A549 (cell line): ENCODE data around the gene TUBA8. TPM values are rescaled to one million over a fixed set of nuclear protein-coding genes. Genes with fewer than 3 reads are reported as not detected.

Experiments used
- ATAC-seq, 2 experiments: fragments of 200-7000 bp in 1 of 2; fragments of >200 bp in 1 of 2; cut with Nextera tagmentation in 1 of 2; cut with Tn5 transposase in 1 of 2; 3 replicates each; pipeline versions ENCODE4 v1.8.0 to v1.9.1; 2018 to 2020; ENCODE audit warnings: mild to moderate bottlenecking in 1 of 2, moderate library complexity in 1 of 2
- CTCF ChIA-PET: fragments of 300-600 bp; sonication (Branson Sonifier 250); formaldehyde crosslinking; extraction: SDS; loops from one replicate; lab custom pipeline; 2021; ENCODE audit warnings: antibody characterized with exemption, inconsistent platforms; lab: Yijun Ruan, JAX
- POLR2A ChIA-PET: fragments of 350-600 bp; formaldehyde crosslinking; extraction: SDS; loops from one replicate; lab custom pipeline; 2021; ENCODE audit warnings: antibody characterized with exemption, inconsistent platforms; lab: Yijun Ruan, JAX
- DNase-seq, 2 experiments: peaks; one replicate each; pipeline versions ENCODE4 v3.0.0 to v3.0.0-alpha.2; 2011 to 2016; ENCODE audit warnings: low read depth in 1 of 2, low spot score in 1 of 2
- FAIRE-seq: peaks from 2 replicates; lab custom pipeline; 2011; peaks lifted over from hg19 to GRCh38; lab: Jason Lieb, UNC
- H3K27ac ChIP-seq, 2 experiments: fragments of >200 bp; sonication (Bioruptor Twin); formaldehyde crosslinking; 3 replicates each; pipeline ENCODE4 v1.5.1; 2016 to 2017
- H3K4me1 ChIP-seq: fragments of >200 bp; sonication (Bioruptor Twin); formaldehyde crosslinking; 3 replicates; pipeline ENCODE4 v1.6.1; 2016
- H3K4me2 ChIP-seq: fragments of >200 bp; sonication (Bioruptor Twin); formaldehyde crosslinking; 3 replicates; pipeline ENCODE4 v1.6.1; 2016
- H3K4me3 ChIP-seq: fragments of >200 bp; sonication (Bioruptor Twin); formaldehyde crosslinking; 3 replicates; pipeline ENCODE4 v1.5.1; 2016
- H3K9me3 ChIP-seq: fragments of >200 bp; sonication (Bioruptor Twin); formaldehyde crosslinking; 3 replicates; pipeline ENCODE4 v1.6.1; 2016
- CBX8 ChIP-seq: fragments of 200-600 bp; sonication (generic); IDR thresholded peaks from 2 replicates; pipeline ENCODE4 v1.6.1; 2016
- CHD2 ChIP-seq: fragments of 150-350 bp; IDR thresholded peaks from 2 replicates; pipeline ENCODE4 v1.6.1; 2014; ENCODE audit warnings: low read length; ENCODE audit not compliant: partially characterized antibody
- CHD4 ChIP-seq: fragments of 200-600 bp; sonication (generic); IDR thresholded peaks from 2 replicates; pipeline ENCODE4 v1.6.1; 2016; ENCODE audit warnings: antibody characterized with exemption, mild to moderate bottlenecking, borderline replicate concordance
- FOXS1 ChIP-seq: fragments of 250-450 bp; sonication (Bioruptor Pico); IDR thresholded peaks from 2 replicates; pipeline ENCODE4 v1.5.0; 2020; ENCODE audit warnings: mild to moderate bottlenecking, moderate library complexity
- HEYL ChIP-seq: fragments of 250-450 bp; sonication (Bioruptor Pico); IDR thresholded peaks from 2 replicates; pipeline ENCODE4 v1.8.0; 2021; ENCODE audit warnings: mild to moderate bottlenecking, moderate library complexity
- HOXB5 ChIP-seq: fragments of 250-450 bp; sonication (Bioruptor Pico); IDR thresholded peaks from 2 replicates; pipeline ENCODE4 v1.5.0; 2020; ENCODE audit warnings: mild to moderate bottlenecking, moderate library complexity
- KDM1A ChIP-seq: fragments of 200-600 bp; sonication (generic); IDR thresholded peaks from 2 replicates; pipeline ENCODE4 v1.6.1; 2016; ENCODE audit warnings: low read depth, mild to moderate bottlenecking
- KDM5A ChIP-seq: fragments of 200-600 bp; sonication (generic); IDR thresholded peaks from 2 replicates; pipeline ENCODE4 v1.6.1; 2016; ENCODE audit warnings: antibody characterized with exemption, mild to moderate bottlenecking
- MAFK ChIP-seq: fragments of 450-650 bp; IDR thresholded peaks from 2 replicates; pipeline ENCODE4 v1.6.1; 2014; ENCODE audit not compliant: partially characterized antibody
- MAZ ChIP-seq: fragments of 150-350 bp; IDR thresholded peaks from 2 replicates; pipeline ENCODE4 v1.6.1; 2014; ENCODE audit warnings: antibody characterized with exemption, low read depth, low read length, borderline replicate concordance
- MYC ChIP-seq: IDR thresholded peaks from 2 replicates; pipeline ENCODE4 v1.6.1; 2012; ENCODE audit warnings: mild to moderate bottlenecking, inconsistent platforms, low read length, improper control_type of control experiment, borderline replicate concordance
- NFE2L2 ChIP-seq: fragments of 150-350 bp; conservative IDR thresholded peaks from 2 replicates; pipeline ENCODE4 v1.6.1; 2014; ENCODE audit warnings: low read length
- NPAS2 ChIP-seq: fragments of 250-450 bp; sonication (Bioruptor Pico); IDR thresholded peaks from 2 replicates; pipeline ENCODE4 v1.8.0; 2022; ENCODE audit warnings: mild to moderate bottlenecking, moderate library complexity, borderline replicate concordance
- NR3C1 ChIP-seq: fragments of >200 bp; sonication (Bioruptor Twin); formaldehyde crosslinking; IDR thresholded peaks from 3 replicates; pipeline ENCODE4 v1.6.1; 2017
- PHF8 ChIP-seq: fragments of 200-600 bp; sonication (generic); IDR thresholded peaks from 2 replicates; pipeline ENCODE4 v1.6.1; 2016; ENCODE audit warnings: low read depth, mild to moderate bottlenecking, antibody characterized with exemption, moderate library complexity, borderline replicate concordance
- RCOR1 ChIP-seq: fragments of 150-350 bp; IDR thresholded peaks from 2 replicates; pipeline ENCODE4 v1.6.1; 2014; ENCODE audit warnings: antibody characterized with exemption, low read length, low read depth
- SREBF2 ChIP-seq: fragments of 450-650 bp; IDR thresholded peaks from 2 replicates; pipeline ENCODE4 v1.6.1; 2014; ENCODE audit warnings: mild to moderate bottlenecking, moderate library complexity
- TFCP2L1 ChIP-seq: fragments of 250-450 bp; sonication (Bioruptor Pico); IDR thresholded peaks from 2 replicates; pipeline ENCODE4 v1.5.0; 2021; ENCODE audit warnings: mild to moderate bottlenecking
- ZC3H11A ChIP-seq: fragments of 450-650 bp; IDR thresholded peaks from 2 replicates; pipeline ENCODE4 v1.6.1; 2014; ENCODE audit warnings: antibody characterized with exemption, mild to moderate bottlenecking
- ZFP36 ChIP-seq: fragments of 450-650 bp; IDR thresholded peaks from 2 replicates; pipeline ENCODE4 v1.6.1; 2014; ENCODE audit warnings: borderline replicate concordance; ENCODE audit not compliant: partially characterized antibody
- WGBS: methylation state at CpG from one replicate; pipeline ENCODE4 v1.1.6; 2017; ENCODE audit errors: missing lambda C conversion rate; 5-methylcytosine and 5-hydroxymethylcytosine counted together
- polyA plus RNA-seq, 4 experiments: library from polyadenylated mRNA; depleted of rRNA in 3 of 4; stranded (reverse); fragments of >200 nt; fragmentation: RNase III in 1 of 4; extraction: RNeasy Plus Mini Kit Qiagen cat#74134 plus additional on column Dnase treatment in 1 of 4; gene quantifications; 2 replicates in 3 of 4; 3 replicates in 1 of 4; pipeline ENCODE4 v1.2.3, GENCODE V29; 2011 to 2017
- TF ChIP-seq, protein P1 (sequence below): fragments of >200 bp; sonication (Bioruptor Twin); formaldehyde crosslinking; IDR thresholded peaks from 2 replicates; pipeline ENCODE4 v1.6.1; 2016
- TF ChIP-seq, protein P2 (sequence below): IDR thresholded peaks from 2 replicates; pipeline ENCODE4 v1.6.1; 2012; ENCODE audit warnings: low read depth, borderline replicate concordance
- TF ChIP-seq, protein P3 (sequence below): fragments of >200 bp; sonication (Bioruptor Twin); formaldehyde crosslinking; IDR thresholded peaks from 3 replicates; pipeline ENCODE4 v1.6.1; 2016
- TF ChIP-seq, protein P4 (sequence below): fragments of >200 bp; sonication (Bioruptor Twin); formaldehyde crosslinking; IDR thresholded peaks from 3 replicates; pipeline ENCODE4 v1.5.1; 2016
- TF ChIP-seq, protein P5 (sequence below): IDR thresholded peaks from 2 replicates; pipeline ENCODE4 v1.6.1; 2012
- TF ChIP-seq, protein P6 (sequence below): fragments of 450-650 bp; IDR thresholded peaks from 2 replicates; pipeline ENCODE4 v1.6.1; 2014; ENCODE audit warnings: antibody characterized with exemption
- TF ChIP-seq, protein P7 (sequence below): IDR thresholded peaks from 2 replicates; pipeline ENCODE4 v1.6.1; 2012
- TF ChIP-seq, protein P8 (sequence below): fragments of 200-600 bp; sonication (generic); IDR thresholded peaks from 2 replicates; pipeline ENCODE4 v1.6.1; 2016; ENCODE audit warnings: antibody characterized with exemption, mild to moderate bottlenecking, moderate library complexity

Gene TUBA8
- polyA plus RNA-seq, 2 of the 4 experiments (the other 2 are of a cell fraction) = 0.13 to 0.66 TPM

DNA sequence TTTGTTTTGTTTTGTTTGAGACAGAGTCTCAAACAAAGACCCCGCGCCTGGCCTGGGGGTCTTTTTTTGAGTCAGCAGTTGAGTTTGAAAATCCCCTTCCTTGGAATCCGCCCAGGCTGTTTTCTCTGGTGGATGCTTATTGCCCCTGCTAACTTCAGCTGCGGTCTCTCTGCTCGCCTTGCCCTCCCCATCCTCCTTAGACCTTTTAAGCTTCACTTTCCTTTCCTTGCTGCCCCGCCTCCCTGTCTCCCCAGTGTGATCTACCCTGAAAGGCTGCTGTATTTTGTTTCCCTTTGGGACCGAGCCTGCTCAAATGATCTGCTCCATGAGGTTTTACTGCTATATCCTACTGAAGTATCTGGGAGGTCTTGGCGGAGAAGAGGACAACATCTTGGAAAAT is 41.9 kb downstream of the TUBA8 start:
- 91% methylated on average over 8 of the region's 8 CpGs for WGBS
- no peak for ATAC-seq
- TF ChIP-seq CHD2 (no peak), NPAS2 (no peak), HEYL (CRISPR knock-in tag) (no peak), MAFK (no peak), TFCP2L1 (CRISPR knock-in tag) (no peak), ZFP36 (no peak), PHF8 (no peak), NFE2L2 (no peak), CBX8 (no peak), FOXS1 (CRISPR knock-in tag) (no peak), MAZ (no peak), NR3C1 (no peak), RCOR1 (no peak)
- TF ChIP-seq, protein P1, sequence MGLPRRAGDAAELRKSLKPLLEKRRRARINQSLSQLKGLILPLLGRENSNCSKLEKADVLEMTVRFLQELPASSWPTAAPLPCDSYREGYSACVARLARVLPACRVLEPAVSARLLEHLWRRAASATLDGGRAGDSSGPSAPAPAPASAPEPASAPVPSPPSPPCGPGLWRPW = no peak
- TF ChIP-seq, protein P2, sequence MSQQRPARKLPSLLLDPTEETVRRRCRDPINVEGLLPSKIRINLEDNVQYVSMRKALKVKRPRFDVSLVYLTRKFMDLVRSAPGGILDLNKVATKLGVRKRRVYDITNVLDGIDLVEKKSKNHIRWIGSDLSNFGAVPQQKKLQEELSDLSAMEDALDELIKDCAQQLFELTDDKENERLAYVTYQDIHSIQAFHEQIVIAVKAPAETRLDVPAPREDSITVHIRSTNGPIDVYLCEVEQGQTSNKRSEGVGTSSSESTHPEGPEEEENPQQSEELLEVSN = no peak
- TF ChIP-seq, protein P3, sequence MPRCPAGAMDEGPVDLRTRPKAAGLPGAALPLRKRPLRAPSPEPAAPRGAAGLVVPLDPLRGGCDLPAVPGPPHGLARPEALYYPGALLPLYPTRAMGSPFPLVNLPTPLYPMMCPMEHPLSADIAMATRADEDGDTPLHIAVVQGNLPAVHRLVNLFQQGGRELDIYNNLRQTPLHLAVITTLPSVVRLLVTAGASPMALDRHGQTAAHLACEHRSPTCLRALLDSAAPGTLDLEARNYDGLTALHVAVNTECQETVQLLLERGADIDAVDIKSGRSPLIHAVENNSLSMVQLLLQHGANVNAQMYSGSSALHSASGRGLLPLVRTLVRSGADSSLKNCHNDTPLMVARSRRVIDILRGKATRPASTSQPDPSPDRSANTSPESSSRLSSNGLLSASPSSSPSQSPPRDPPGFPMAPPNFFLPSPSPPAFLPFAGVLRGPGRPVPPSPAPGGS = no peak
- TF ChIP-seq, protein P4, sequence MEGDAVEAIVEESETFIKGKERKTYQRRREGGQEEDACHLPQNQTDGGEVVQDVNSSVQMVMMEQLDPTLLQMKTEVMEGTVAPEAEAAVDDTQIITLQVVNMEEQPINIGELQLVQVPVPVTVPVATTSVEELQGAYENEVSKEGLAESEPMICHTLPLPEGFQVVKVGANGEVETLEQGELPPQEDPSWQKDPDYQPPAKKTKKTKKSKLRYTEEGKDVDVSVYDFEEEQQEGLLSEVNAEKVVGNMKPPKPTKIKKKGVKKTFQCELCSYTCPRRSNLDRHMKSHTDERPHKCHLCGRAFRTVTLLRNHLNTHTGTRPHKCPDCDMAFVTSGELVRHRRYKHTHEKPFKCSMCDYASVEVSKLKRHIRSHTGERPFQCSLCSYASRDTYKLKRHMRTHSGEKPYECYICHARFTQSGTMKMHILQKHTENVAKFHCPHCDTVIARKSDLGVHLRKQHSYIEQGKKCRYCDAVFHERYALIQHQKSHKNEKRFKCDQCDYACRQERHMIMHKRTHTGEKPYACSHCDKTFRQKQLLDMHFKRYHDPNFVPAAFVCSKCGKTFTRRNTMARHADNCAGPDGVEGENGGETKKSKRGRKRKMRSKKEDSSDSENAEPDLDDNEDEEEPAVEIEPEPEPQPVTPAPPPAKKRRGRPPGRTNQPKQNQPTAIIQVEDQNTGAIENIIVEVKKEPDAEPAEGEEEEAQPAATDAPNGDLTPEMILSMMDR = no peak
- TF ChIP-seq, protein P5, sequence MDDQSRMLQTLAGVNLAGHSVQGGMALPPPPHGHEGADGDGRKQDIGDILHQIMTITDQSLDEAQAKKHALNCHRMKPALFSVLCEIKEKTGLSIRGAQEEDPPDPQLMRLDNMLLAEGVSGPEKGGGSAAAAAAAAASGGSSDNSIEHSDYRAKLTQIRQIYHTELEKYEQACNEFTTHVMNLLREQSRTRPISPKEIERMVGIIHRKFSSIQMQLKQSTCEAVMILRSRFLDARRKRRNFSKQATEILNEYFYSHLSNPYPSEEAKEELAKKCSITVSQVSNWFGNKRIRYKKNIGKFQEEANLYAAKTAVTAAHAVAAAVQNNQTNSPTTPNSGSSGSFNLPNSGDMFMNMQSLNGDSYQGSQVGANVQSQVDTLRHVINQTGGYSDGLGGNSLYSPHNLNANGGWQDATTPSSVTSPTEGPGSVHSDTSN = no peak
- TF ChIP-seq, protein P6, sequence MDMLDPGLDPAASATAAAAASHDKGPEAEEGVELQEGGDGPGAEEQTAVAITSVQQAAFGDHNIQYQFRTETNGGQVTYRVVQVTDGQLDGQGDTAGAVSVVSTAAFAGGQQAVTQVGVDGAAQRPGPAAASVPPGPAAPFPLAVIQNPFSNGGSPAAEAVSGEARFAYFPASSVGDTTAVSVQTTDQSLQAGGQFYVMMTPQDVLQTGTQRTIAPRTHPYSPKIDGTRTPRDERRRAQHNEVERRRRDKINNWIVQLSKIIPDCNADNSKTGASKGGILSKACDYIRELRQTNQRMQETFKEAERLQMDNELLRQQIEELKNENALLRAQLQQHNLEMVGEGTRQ = no peak
- TF ChIP-seq, protein P7, sequence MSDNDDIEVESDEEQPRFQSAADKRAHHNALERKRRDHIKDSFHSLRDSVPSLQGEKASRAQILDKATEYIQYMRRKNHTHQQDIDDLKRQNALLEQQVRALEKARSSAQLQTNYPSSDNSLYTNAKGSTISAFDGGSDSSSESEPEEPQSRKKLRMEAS = no peak
- TF ChIP-seq, all 56 proteins: peak for 0
- H3K27ac ChIP-seq = no peak overlapping the region
- DNase-seq (no peak), FAIRE-seq (no peak)
- H3K4me1 ChIP-seq = no peaks in the 10 kb centered on the region
- no peak overlapping the region for H3K4me2 ChIP-seq
- no peak overlapping the region for H3K4me3 ChIP-seq
- H3K9me3 ChIP-seq = no peaks in the 10 kb centered on the region
- CTCF ChIA-PET = no interaction called here
- POLR2A ChIA-PET = no interaction called here

DNA sequence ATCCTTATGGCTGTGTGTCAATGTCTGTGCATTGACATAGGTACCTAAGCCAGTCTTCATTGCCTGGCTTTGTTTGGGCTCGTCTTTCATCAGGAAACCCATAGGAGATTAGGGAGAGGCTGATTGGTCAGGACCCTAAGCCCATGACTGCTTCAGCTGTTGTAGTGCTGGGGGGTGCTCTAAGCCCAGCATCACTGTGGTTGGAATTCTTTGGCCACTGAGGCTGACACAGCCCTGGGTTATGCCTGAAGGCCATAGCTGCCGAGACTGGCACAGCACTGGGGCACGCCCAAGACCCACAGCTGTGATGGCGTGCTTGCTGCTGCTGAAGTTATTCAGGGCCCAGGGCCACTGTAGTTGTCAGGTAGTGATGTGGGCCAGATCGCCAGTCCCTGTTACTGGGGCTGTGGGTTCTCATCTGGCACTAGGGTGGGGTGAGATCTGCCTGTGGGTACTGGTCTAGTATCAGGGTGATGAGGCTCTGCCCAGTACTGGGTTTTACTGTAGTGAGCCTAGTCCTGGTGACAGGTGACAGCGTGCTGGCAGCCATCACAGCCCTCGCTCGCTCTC is 44.3 kb downstream of the TUBA8 start:
- WGBS = 100% methylated on average over 4 of the region's 8 CpGs
- ChIA-PET POLR2A (no interaction called here), CTCF (no interaction called here)
- Histone ChIP-seq H3K4me2 (no peak overlapping the region), H3K4me1 (no peaks in the 10 kb centered on the region), H3K4me3 (no peak overlapping the region), H3K27ac (no peak overlapping the region), H3K9me3 (no peaks in the 10 kb centered on the region)
- FAIRE-seq (no peak), ATAC-seq (no peak), DNase-seq (no peak)
- no peak for TF ChIP-seq NR3C1
- no peak for TF ChIP-seq KDM5A
- TF ChIP-seq ZC3H11A = no peak
- TF ChIP-seq HOXB5 (CRISPR knock-in tag) = no peak
- no peak for TF ChIP-seq CHD4
- TF ChIP-seq NPAS2 = no peak
- TF ChIP-seq, protein P2 = no peak
- TF ChIP-seq KDM1A = no peak
- TF ChIP-seq, protein P8, sequence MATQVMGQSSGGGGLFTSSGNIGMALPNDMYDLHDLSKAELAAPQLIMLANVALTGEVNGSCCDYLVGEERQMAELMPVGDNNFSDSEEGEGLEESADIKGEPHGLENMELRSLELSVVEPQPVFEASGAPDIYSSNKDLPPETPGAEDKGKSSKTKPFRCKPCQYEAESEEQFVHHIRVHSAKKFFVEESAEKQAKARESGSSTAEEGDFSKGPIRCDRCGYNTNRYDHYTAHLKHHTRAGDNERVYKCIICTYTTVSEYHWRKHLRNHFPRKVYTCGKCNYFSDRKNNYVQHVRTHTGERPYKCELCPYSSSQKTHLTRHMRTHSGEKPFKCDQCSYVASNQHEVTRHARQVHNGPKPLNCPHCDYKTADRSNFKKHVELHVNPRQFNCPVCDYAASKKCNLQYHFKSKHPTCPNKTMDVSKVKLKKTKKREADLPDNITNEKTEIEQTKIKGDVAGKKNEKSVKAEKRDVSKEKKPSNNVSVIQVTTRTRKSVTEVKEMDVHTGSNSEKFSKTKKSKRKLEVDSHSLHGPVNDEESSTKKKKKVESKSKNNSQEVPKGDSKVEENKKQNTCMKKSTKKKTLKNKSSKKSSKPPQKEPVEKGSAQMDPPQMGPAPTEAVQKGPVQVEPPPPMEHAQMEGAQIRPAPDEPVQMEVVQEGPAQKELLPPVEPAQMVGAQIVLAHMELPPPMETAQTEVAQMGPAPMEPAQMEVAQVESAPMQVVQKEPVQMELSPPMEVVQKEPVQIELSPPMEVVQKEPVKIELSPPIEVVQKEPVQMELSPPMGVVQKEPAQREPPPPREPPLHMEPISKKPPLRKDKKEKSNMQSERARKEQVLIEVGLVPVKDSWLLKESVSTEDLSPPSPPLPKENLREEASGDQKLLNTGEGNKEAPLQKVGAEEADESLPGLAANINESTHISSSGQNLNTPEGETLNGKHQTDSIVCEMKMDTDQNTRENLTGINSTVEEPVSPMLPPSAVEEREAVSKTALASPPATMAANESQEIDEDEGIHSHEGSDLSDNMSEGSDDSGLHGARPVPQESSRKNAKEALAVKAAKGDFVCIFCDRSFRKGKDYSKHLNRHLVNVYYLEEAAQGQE = no peak
- no peak for TF ChIP-seq SREBF2
- no peak for TF ChIP-seq TFCP2L1 (CRISPR knock-in tag)
- TF ChIP-seq MYC = no peak
